SK-N-SH (cell line): ENCODE results near the gene CACNG7. TPM values are rescaled to one million over a fixed set of nuclear protein-coding genes. Genes with fewer than 3 reads are reported as not detected.

ENCODE experiments used
- CTCF ChIA-PET: fragments of 300-600, 350-600 bp; formaldehyde crosslinking; extraction: SDS; loops from one replicate; lab custom pipeline; 2021; lab: Yijun Ruan, JAX
- POLR2A ChIA-PET: fragments of 350-600 bp; sonication (Branson Sonifier 250); formaldehyde crosslinking; extraction: SDS; loops from one replicate; lab custom pipeline; 2020; ENCODE audit warnings: antibody characterized with exemption, inconsistent platforms; lab: Yijun Ruan, JAX
- DNase-seq: peaks from one replicate; pipeline ENCODE4 v3.0.0; 2012
- H2AFZ ChIP-seq: fragments of 200-600 bp; sonication (generic); 2 replicates; pipeline ENCODE4 v1.8.1; 2016; ENCODE audit warnings: antibody characterized with exemption, mild to moderate bottlenecking, low read depth
- H3F3A ChIP-seq: fragments of 200-600 bp; sonication (generic); replicated peaks from 2 replicates; pipeline ENCODE3; 2016; ENCODE audit warnings: antibody characterized with exemption, mild to moderate bottlenecking; ENCODE audit not compliant: insufficient read depth
- H3K27ac ChIP-seq, 2 experiments: fragments of 200-500 bp in 1 of 2; fragments of 200-600 bp in 1 of 2; sonication (Bioruptor generic) in 1 of 2; sonication (generic), shearing (Covaris generic) in 1 of 2; 2 replicates each; pipeline versions ENCODE4 v1.5.1 to v1.6.1; 2014 to 2016; ENCODE audit warnings: low read depth in 2 of 2, inconsistent platforms in 1 of 2, low read length in 1 of 2, mild to moderate bottlenecking in 1 of 2, mixed read lengths in 1 of 2
- H3K27me3 ChIP-seq: fragments of 200-600 bp; sonication (generic), shearing (Covaris generic); 2 replicates; pipeline ENCODE4 v1.6.1; 2016; ENCODE audit warnings: mixed run types; ENCODE audit not compliant: insufficient read depth
- H3K36me3 ChIP-seq, 2 experiments: fragments of 200-500 bp in 1 of 2; fragments of 200-600 bp in 1 of 2; sonication (Bioruptor generic) in 1 of 2; sonication (generic) in 1 of 2; replicated peaks in 1 of 2; 2 replicates each; pipeline versions ENCODE3 to v1.5.1; 2014 to 2016; ENCODE audit warnings: low read length in 1 of 2, mild to moderate bottlenecking in 1 of 2; ENCODE audit not compliant: insufficient read depth in 2 of 2, control insufficient read depth in 1 of 2
- H3K4me1 ChIP-seq, 2 experiments: fragments of 200-500 bp in 1 of 2; fragments of 200-600 bp in 1 of 2; sonication (Bioruptor generic) in 1 of 2; sonication (generic), shearing (Covaris generic) in 1 of 2; 2 replicates each; pipeline versions ENCODE4 v1.5.1 to v1.6.1; 2014 to 2016; ENCODE audit warnings: low read depth in 1 of 2, low read length in 1 of 2, mixed run types in 1 of 2; ENCODE audit not compliant: insufficient read depth in 2 of 2, control insufficient read depth in 1 of 2
- H3K4me2 ChIP-seq: fragments of 200-600 bp; sonication (generic), shearing (Covaris generic); 2 replicates; pipeline ENCODE4 v1.6.1; 2017; ENCODE audit warnings: mixed run types
- H3K4me3 ChIP-seq, 2 experiments: fragments of 200-500 bp in 1 of 2; fragments of 200-600 bp in 1 of 2; sonication (Bioruptor generic) in 1 of 2; sonication (generic), shearing (Covaris generic) in 1 of 2; 2 replicates each; pipeline versions ENCODE4 v1.5.1 to v1.8.1; 2014 to 2016; ENCODE audit warnings: low read depth in 2 of 2, inconsistent platforms in 1 of 2, low read length in 1 of 2, mild to moderate bottlenecking in 1 of 2, mixed read lengths in 1 of 2, moderate library complexity in 1 of 2
- H3K79me2 ChIP-seq: fragments of 200-600 bp; sonication (generic); 2 replicates; pipeline ENCODE4 v1.8.1; 2017; ENCODE audit warnings: mild to moderate bottlenecking; ENCODE audit not compliant: insufficient read depth
- H3K9ac ChIP-seq: fragments of 200-600 bp; sonication (generic); 2 replicates; pipeline ENCODE4 v1.6.1; 2017; ENCODE audit warnings: mixed run types
- H3K9me2 ChIP-seq: fragments of 200-600 bp; sonication (generic); 2 replicates; pipeline ENCODE4 v1.6.1; 2017; ENCODE audit warnings: mixed run types
- H3K9me3 ChIP-seq: fragments of 200-600 bp; sonication (generic); 2 replicates; pipeline ENCODE4 v1.6.1; 2017; ENCODE audit warnings: mixed run types, mild to moderate bottlenecking, moderate library complexity
- H4K20me1 ChIP-seq: fragments of 200-600 bp; sonication (generic); 2 replicates; pipeline ENCODE4 v1.6.1; 2017; ENCODE audit warnings: mild to moderate bottlenecking, mixed run types; ENCODE audit not compliant: insufficient read depth
- CHD2 ChIP-seq: fragments of 150-350 bp; IDR thresholded peaks from 2 replicates; pipeline ENCODE4 v1.6.1; 2018; ENCODE audit warnings: low read length; ENCODE audit not compliant: partially characterized antibody
- ELF1 ChIP-seq: IDR thresholded peaks from 2 replicates; pipeline ENCODE4 v1.4.0; 2012
- EP300 ChIP-seq, 2 experiments: IDR thresholded peaks; 2 replicates each; pipeline versions ENCODE4 v1.4.0 to v1.6.1; 2012; ENCODE audit warnings: borderline replicate concordance in 1 of 2, low read depth in 1 of 2, low read length in 1 of 2
- EZH2phosphoT487 ChIP-seq: fragments of 200-600 bp; sonication (generic); IDR thresholded peaks from 2 replicates; pipeline ENCODE4 v1.6.1; 2017; ENCODE audit warnings: low read depth, mixed run types, mild to moderate bottlenecking, antibody characterized with exemption, moderate library complexity, borderline replicate concordance
- FOXJ3 ChIP-seq: sonication (generic); formaldehyde crosslinking; IDR thresholded peaks from 2 replicates; pipeline ENCODE4 v1.5.1; 2020; ENCODE audit warnings: mild to moderate bottlenecking, missing genetic modification reagents
- FOXM1 ChIP-seq: IDR thresholded peaks from 2 replicates; pipeline ENCODE4 v1.4.0; 2012; ENCODE audit warnings: low read depth, mild to moderate bottlenecking
- GABPA ChIP-seq: IDR thresholded peaks from 2 replicates; pipeline ENCODE4 v1.4.0; 2012; ENCODE audit warnings: low read depth, mild to moderate bottlenecking
- MAX ChIP-seq: IDR thresholded peaks from 2 replicates; pipeline ENCODE4 v1.4.0; 2012; ENCODE audit warnings: low read depth
- MXI1 ChIP-seq: IDR thresholded peaks from 2 replicates; pipeline ENCODE4 v1.6.1; 2012; ENCODE audit warnings: mild to moderate bottlenecking, low read depth, low read length, improper control_type of control experiment
- POLR2AphosphoS5 ChIP-seq: IDR thresholded peaks from 2 replicates; pipeline ENCODE4 v1.6.1; 2012; ENCODE audit warnings: low read depth, low read length
- RCOR1 ChIP-seq: fragments of 150-350 bp; IDR thresholded peaks from 2 replicates; pipeline ENCODE4 v1.6.1; 2017; ENCODE audit warnings: antibody characterized with exemption, low read length
- RFX5 ChIP-seq: IDR thresholded peaks from 2 replicates; pipeline ENCODE4 v1.6.1; 2012; ENCODE audit warnings: mild to moderate bottlenecking, improper control_type of control experiment, low read length
- SIN3A ChIP-seq: IDR thresholded peaks from 2 replicates; pipeline ENCODE4 v1.6.1; 2012; ENCODE audit warnings: low read depth, mild to moderate bottlenecking, low read length, moderate library complexity, borderline replicate concordance
- TCF12 ChIP-seq: IDR thresholded peaks from 2 replicates; pipeline ENCODE4 v1.4.0; 2012
- TEAD4 ChIP-seq: IDR thresholded peaks from 2 replicates; pipeline ENCODE4 v1.4.0; 2012; ENCODE audit warnings: mild to moderate bottlenecking, borderline replicate concordance; ENCODE audit not compliant: insufficient read depth
- USF2 ChIP-seq: fragments of 150-350 bp; IDR thresholded peaks from 2 replicates; pipeline ENCODE4 v1.6.1; 2017; ENCODE audit warnings: antibody characterized with exemption, low read length, low read depth, borderline replicate concordance
- ZBTB33 ChIP-seq: IDR thresholded peaks from 2 replicates; pipeline ENCODE4 v1.4.0; 2012; ENCODE audit warnings: low read depth, borderline replicate concordance
- WGBS: methylation state at CpG from one replicate; pipeline ENCODE4 v1.1.6; 2017; ENCODE audit warnings: low lambda C conversion rate; 5-methylcytosine and 5-hydroxymethylcytosine counted together
- polyA plus RNA-seq, 3 experiments: library from polyadenylated mRNA; depleted of rRNA; stranded (reverse); fragments of >200 nt; gene quantifications; 2 replicates each; pipeline ENCODE4 v1.2.3, GENCODE V29; 2012
- TF ChIP-seq, protein P1 (sequence below): fragments of 150-350 bp; IDR thresholded peaks from 2 replicates; pipeline ENCODE4 v1.6.1; 2016; ENCODE audit warnings: mild to moderate bottlenecking, low read depth, low read length

Gene CACNG7
- polyA plus RNA-seq, 1 of the 3 experiments (the other 2 are of a cell fraction): 25.7 TPM

- no peaks in the 10 kb centered on the region for H3K9me2 ChIP-seq
- peaks cover 0 to 3% of the 10 kb centered on the region in 2 experiments for H3K36me3 ChIP-seq
- no peaks in the 10 kb centered on the region for H3K9me3 ChIP-seq
- peak; percentile 89 for DNase-seq
- ChIA-PET CTCF (interaction anchor here (0.6 to 3.2 kb wide), 15 partner anchors 9 to 1169 kb away, joined by 3 to 47 read pairs (median 4); partner anchors contain the start of gene MYADM), POLR2A (interaction anchor here (0.8 to 1.2 kb wide), 2 partner anchors 18 to 40 kb away, joined by 3 read pairs; partner anchors contain the start of gene MYADM)
- peak overlapping the region; percentile 77 to 82 for H3K4me3 ChIP-seq
- H3K27ac ChIP-seq: peak overlapping the region; percentile 29 to 77; a peak in 3 of 4 replicates
- H3K79me2 ChIP-seq: peaks cover 16% of the 10 kb centered on the region
- peak overlapping the region; percentile 62 for H3K9ac ChIP-seq
- H4K20me1 ChIP-seq: peaks cover 22% of the 10 kb centered on the region
- TF ChIP-seq POLR2AphosphoS5: no peak
- TF ChIP-seq TEAD4: no peak
- no peak for TF ChIP-seq USF2
- peak; percentile 92 for TF ChIP-seq CHD2
- no peak for TF ChIP-seq FOXJ3 (CRISPR knock-in tag)
- no peak; the same call in 1 of the 2 replicates for TF ChIP-seq ELF1
- TF ChIP-seq EZH2phosphoT487: no peak
- TF ChIP-seq RFX5: no peak
- TF ChIP-seq, protein P1, sequence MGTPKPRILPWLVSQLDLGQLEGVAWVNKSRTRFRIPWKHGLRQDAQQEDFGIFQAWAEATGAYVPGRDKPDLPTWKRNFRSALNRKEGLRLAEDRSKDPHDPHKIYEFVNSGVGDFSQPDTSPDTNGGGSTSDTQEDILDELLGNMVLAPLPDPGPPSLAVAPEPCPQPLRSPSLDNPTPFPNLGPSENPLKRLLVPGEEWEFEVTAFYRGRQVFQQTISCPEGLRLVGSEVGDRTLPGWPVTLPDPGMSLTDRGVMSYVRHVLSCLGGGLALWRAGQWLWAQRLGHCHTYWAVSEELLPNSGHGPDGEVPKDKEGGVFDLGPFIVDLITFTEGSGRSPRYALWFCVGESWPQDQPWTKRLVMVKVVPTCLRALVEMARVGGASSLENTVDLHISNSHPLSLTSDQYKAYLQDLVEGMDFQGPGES: no peak
- no peak for TF ChIP-seq MXI1
- no peak for TF ChIP-seq ZBTB33
- TF ChIP-seq SIN3A: no peak
- TF ChIP-seq TCF12: no peak
- peak; percentile 29 for TF ChIP-seq GABPA
- TF ChIP-seq RCOR1: 0 out of 2 replicates have a peak, but pooled peaks have one; percentile 15
- TF ChIP-seq MAX: 0 out of 2 replicates have a peak, but pooled peaks have one; percentile 40
- no peak for TF ChIP-seq FOXM1
- no peak for TF ChIP-seq EP300 (IDR thresholded peaks at IDR 0.05; ENCODE audit: borderline replicate concordance in 1 of 2, low read depth in 1 of 2, low read length in 1 of 2)
- H3K4me2 ChIP-seq: peak overlapping the region; percentile 96
- 3% methylated on average over 20 of the region's 51 CpGs for WGBS
- peaks cover 7% of the 10 kb centered on the region for H3F3A ChIP-seq
- peaks cover 0 to 20% of the 10 kb centered on the region in 2 experiments; a peak in 1 of 4 replicates for H3K4me1 ChIP-seq
- peak overlapping the region; percentile 83 for H2AFZ ChIP-seq
- peaks cover 20% of the 10 kb centered on the region for H3K27me3 ChIP-seq
These were observed 758 bp upstream of the CACNG7 start for GRCh38 chr19:53908106-53908934.
